K562 (cell line): ENCODE data around the gene SUMF1. TPM values are rescaled to one million over a fixed set of nuclear protein-coding genes. Genes with fewer than 3 reads are reported as not detected.

Source experiments
- AFF1 ChIP-seq, 2 experiments: fragments of 450-650 bp; IDR thresholded peaks; 2 replicates each; pipeline ENCODE4 v1.6.1; 2018; ENCODE audit warnings: mild to moderate bottlenecking in 2 of 2, low read depth in 1 of 2; ENCODE audit not compliant: partially characterized antibody in 2 of 2
- BMI1 ChIP-seq: fragments of 150-350 bp; IDR thresholded peaks from 2 replicates; pipeline ENCODE4 v1.6.1; 2014; ENCODE audit warnings: low read length
- CHD1 ChIP-seq: fragments of 200-600 bp; sonication (generic); IDR thresholded peaks from one replicate; pipeline ENCODE4 v1.6.1; 2012; ENCODE audit warnings: mild to moderate bottlenecking, moderate library complexity, low read length, inconsistent platforms
- ETS2 ChIP-seq: IDR thresholded peaks from 2 replicates; pipeline ENCODE4 v1.6.1; 2016; ENCODE audit warnings: borderline replicate concordance, missing genetic modification characterization, mild to moderate bottlenecking, moderate library complexity, missing compliant biosample characterization; ENCODE audit not compliant: poor library complexity, severe bottlenecking
- GABPB1 ChIP-seq: sonication (generic); formaldehyde crosslinking; IDR thresholded peaks from 2 replicates; pipeline ENCODE4 v1.8.0; 2022; ENCODE audit warnings: mild to moderate bottlenecking, missing genetic modification reagents
- JUNB ChIP-seq: fragments of 450-650 bp; formaldehyde crosslinking; conservative IDR thresholded peaks from 2 replicates; pipeline ENCODE4 v1.4.0; 2020; ENCODE audit warnings: mild to moderate bottlenecking
- NBN ChIP-seq: fragments of 450-650 bp; IDR thresholded peaks from 2 replicates; pipeline ENCODE4 v1.6.1; 2016; ENCODE audit warnings: low read depth, mild to moderate bottlenecking
- NKRF ChIP-seq: fragments of 450-650 bp; IDR thresholded peaks from 2 replicates; pipeline ENCODE4 v1.6.1; 2016; ENCODE audit warnings: borderline replicate concordance
- PPARD ChIP-seq: fragments of 250-450 bp; sonication (Bioruptor Pico); IDR thresholded peaks from 2 replicates; pipeline ENCODE4 v1.8.0; 2022; ENCODE audit warnings: inconsistent platforms, mild to moderate bottlenecking, moderate library complexity
- SIN3A ChIP-seq, 2 experiments: fragments of 150-350 bp in 1 of 2; IDR thresholded peaks; 2 replicates each; pipeline ENCODE4 v1.6.1; 2011 to 2016; ENCODE audit warnings: borderline replicate concordance in 2 of 2, low read depth in 2 of 2, low read length in 2 of 2, mild to moderate bottlenecking in 2 of 2, moderate library complexity in 2 of 2; ENCODE audit not compliant: control insufficient read depth in 1 of 2
- polyA plus RNA-seq, 8 experiments: library from polyadenylated mRNA; depleted of rRNA in 4 of 8; stranded (reverse) in 5 of 8; unstranded in 3 of 8; fragments of >200 nt; fragmentation: Nextera tagmentation in 2 of 8; fragmentation: Illumina TruSeq in 1 of 8; extraction: Ambion mirVana in 2 of 8; extraction: Trizol in 1 of 8; gene quantifications; 2 replicates each; pipeline versions ENCODE4 v1.2.1 to v1.2.3, GENCODE V29; 2011 to 2014; ENCODE audit warnings: inconsistent platforms in 1 of 8, missing spikeins in 1 of 8
- total RNA-seq, 7 experiments: library from RNA; depleted of rRNA in 6 of 7; stranded (reverse); fragments of >200 nt in 6 of 7; fragmentation: Illumina TruSeq in 2 of 7; extraction: Trizol in 2 of 7; gene quantifications; 2 replicates each; pipeline versions ENCODE4 v1.2.1 to v1.2.3, GENCODE V29; 2011 to 2021; ENCODE audit warnings: low replicate concordance in 1 of 7
- TF ChIP-seq, protein P1 (sequence below): fragments of 450-650 bp; IDR thresholded peaks from 2 replicates; pipeline ENCODE4 v1.6.1; 2014; ENCODE audit warnings: low read depth, mild to moderate bottlenecking, moderate library complexity, borderline replicate concordance

SUMF1 gene
- total and polyA plus RNA-seq, 9 of the 15 experiments (the other 6 are each of a cell fraction or from before 2014, with no cell fraction given): 1.3 to 7.4 (median 4.2) TPM

GRCh38 chr3:4493014-4493940 is 26.2 kb upstream of the SUMF1 start, which contains the start of gene ITPR1 (continued):
- TF ChIP-seq NKRF (peak; percentile 80), NBN (peak; percentile 74), JUNB (CRISPR knock-in tag) (no peak), GABPB1 (peak; percentile 88), CHD1 (no peak), PPARD (CRISPR knock-in tag) (no peak), AFF1 (IDR thresholded peaks at IDR 0.05; ENCODE audit: low read depth in 1 of 2, partially characterized antibody in 2 of 2) (peak; percentile 70 to 98), SIN3A (IDR thresholded peaks at IDR 0.05; ENCODE audit: borderline replicate concordance in 2 of 2, control insufficient read depth in 1 of 2, low read depth in 2 of 2, low read length in 2 of 2) (peak; percentile 92 to 96; a peak in 3 of 4 replicates), BMI1 (no peak), ETS2 (tag) (no peak)
- TF ChIP-seq, protein P1, sequence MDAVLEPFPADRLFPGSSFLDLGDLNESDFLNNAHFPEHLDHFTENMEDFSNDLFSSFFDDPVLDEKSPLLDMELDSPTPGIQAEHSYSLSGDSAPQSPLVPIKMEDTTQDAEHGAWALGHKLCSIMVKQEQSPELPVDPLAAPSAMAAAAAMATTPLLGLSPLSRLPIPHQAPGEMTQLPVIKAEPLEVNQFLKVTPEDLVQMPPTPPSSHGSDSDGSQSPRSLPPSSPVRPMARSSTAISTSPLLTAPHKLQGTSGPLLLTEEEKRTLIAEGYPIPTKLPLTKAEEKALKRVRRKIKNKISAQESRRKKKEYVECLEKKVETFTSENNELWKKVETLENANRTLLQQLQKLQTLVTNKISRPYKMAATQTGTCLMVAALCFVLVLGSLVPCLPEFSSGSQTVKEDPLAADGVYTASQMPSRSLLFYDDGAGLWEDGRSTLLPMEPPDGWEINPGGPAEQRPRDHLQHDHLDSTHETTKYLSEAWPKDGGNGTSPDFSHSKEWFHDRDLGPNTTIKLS: peak; percentile 90
